Osteocyte (in vitro differentiated cells): Measurements from ENCODE around the gene RFNG. TPM values are rescaled to one million over a fixed set of nuclear protein-coding genes. Genes with fewer than 3 reads are reported as not detected.

Experiments
- DNase-seq: peaks from one replicate; pipeline ENCODE4 v3.0.0; 2021; ENCODE audit warnings: mixed read lengths; ENCODE audit not compliant: unreplicated experiment; ENCODE audit errors: extremely low spot score
- H3K27ac Mint-ChIP-seq: one replicate; pipeline ENCODE4 v1.8.0; 2021; ENCODE audit warnings: mild to moderate bottlenecking, mixed read lengths; ENCODE audit not compliant: unreplicated experiment
- H3K27me3 Mint-ChIP-seq: one replicate; pipeline ENCODE4 v1.8.0; 2021; ENCODE audit warnings: mixed read lengths; ENCODE audit not compliant: unreplicated experiment
- H3K36me3 Mint-ChIP-seq: one replicate; pipeline ENCODE4 v1.8.0; 2021; ENCODE audit warnings: mixed read lengths; ENCODE audit not compliant: unreplicated experiment
- H3K4me1 Mint-ChIP-seq: one replicate; pipeline ENCODE4 v1.8.0; 2021; ENCODE audit warnings: mixed read lengths; ENCODE audit not compliant: unreplicated experiment
- H3K4me3 Mint-ChIP-seq: one replicate; pipeline ENCODE4 v1.8.0; 2021; ENCODE audit warnings: mild to moderate bottlenecking, moderate library complexity, mixed read lengths; ENCODE audit not compliant: unreplicated experiment
- H3K9me3 Mint-ChIP-seq: one replicate; pipeline ENCODE4 v1.8.0; 2021; ENCODE audit warnings: mixed read lengths; ENCODE audit not compliant: unreplicated experiment
- total RNA-seq: library from RNA; stranded (reverse); gene quantifications from 2 replicates; pipeline ENCODE4 v1.2.1, GENCODE V29; 2021
- TF ChIP-seq, protein P1 (sequence below): fragments of 200-600 bp; sonication (generic); IDR thresholded peaks from 2 replicates; pipeline ENCODE4 v1.5.0; 2021; ENCODE audit warnings: antibody characterized with exemption, mild to moderate bottlenecking, moderate library complexity

RFNG gene
- total RNA-seq, 1 donor from 2014 or later, result 41.0 TPM

DNA sequence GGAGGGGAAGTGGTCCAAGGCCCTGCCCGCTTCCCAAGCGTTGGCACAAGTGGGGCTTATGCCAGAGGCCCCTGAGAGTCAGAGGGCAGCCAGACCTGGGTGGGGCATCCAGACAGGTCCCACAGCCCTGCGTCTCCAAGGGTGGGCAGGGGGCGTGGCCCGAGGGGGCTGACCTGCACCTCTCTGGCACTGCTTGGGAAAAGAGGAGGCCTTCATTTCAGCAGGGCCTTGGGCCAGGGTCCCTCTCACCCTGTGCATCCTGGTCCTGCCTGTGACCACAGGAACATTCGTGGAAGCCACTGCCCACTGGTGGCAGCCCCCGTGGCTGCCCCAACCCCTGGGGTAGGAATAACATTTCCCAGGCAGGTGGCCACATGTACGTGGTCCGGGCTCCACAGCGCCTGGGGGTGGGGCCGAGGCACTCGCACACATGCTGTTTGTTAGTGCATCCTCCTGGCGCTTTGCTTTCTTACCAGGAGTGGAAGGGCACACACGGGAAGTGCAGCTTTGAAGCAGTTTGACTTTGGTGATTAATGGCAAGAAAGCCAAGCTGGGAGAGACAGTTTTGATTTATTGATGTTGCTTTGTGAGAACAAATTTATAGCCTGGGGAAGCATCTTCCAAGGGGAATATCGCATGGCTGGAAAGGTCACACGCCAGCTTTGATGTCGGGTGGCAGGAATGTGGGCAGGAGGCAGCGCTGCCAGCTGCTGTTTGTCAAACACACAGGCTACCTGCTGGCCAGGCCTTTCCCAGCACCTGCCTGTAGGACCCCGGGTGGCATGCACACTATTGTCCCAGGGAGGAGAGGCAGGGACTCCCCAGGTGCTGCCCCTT lies 33.2 kb downstream of the RFNG start:
- no peak for DNase-seq
- H3K4me3 Mint-ChIP-seq, result no peak overlapping the region
- H3K9me3 Mint-ChIP-seq, result no peaks in the 10 kb centered on the region
- H3K27me3 Mint-ChIP-seq, result no peaks in the 10 kb centered on the region
- no peak overlapping the region for H3K27ac Mint-ChIP-seq
- TF ChIP-seq, protein P1, sequence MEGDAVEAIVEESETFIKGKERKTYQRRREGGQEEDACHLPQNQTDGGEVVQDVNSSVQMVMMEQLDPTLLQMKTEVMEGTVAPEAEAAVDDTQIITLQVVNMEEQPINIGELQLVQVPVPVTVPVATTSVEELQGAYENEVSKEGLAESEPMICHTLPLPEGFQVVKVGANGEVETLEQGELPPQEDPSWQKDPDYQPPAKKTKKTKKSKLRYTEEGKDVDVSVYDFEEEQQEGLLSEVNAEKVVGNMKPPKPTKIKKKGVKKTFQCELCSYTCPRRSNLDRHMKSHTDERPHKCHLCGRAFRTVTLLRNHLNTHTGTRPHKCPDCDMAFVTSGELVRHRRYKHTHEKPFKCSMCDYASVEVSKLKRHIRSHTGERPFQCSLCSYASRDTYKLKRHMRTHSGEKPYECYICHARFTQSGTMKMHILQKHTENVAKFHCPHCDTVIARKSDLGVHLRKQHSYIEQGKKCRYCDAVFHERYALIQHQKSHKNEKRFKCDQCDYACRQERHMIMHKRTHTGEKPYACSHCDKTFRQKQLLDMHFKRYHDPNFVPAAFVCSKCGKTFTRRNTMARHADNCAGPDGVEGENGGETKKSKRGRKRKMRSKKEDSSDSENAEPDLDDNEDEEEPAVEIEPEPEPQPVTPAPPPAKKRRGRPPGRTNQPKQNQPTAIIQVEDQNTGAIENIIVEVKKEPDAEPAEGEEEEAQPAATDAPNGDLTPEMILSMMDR, result no peak
- peaks cover 13% of the 10 kb centered on the region for H3K4me1 Mint-ChIP-seq
- peaks cover 5% of the 10 kb centered on the region for H3K36me3 Mint-ChIP-seq

DNA sequence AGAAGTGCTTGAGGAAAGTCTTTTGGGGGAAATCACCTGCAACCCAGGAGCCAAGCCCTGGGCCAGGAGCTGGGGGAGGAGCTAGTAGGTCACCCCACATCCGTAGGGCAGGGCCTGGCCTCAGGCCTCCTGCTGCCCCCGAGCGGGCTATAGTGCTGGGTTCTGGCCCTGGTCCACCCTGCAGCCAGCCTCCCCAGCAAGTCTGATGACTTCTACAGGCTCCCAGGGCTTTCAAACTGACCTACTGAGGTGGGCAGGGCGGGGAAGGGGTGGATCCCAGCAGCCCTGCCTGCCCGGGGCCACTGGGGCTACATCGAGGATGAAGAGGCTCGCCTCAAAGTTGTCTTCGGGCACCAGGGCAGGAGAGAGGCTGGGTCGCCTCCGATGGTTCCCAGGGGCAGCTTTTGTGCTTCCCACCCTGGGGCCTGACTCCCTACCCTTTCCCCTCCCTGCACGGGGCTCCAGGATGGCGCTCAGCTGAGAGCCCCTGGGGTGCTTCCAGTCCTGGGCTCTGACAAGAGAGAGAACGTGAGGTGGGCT lies 33.9 kb downstream of the RFNG start:
- Mint-ChIP-seq H3K27me3 (no peaks in the 10 kb centered on the region), H3K4me3 (no peak overlapping the region), H3K9me3 (no peaks in the 10 kb centered on the region), H3K27ac (no peak overlapping the region), H3K36me3 (peaks cover 5% of the 10 kb centered on the region), H3K4me1 (peaks cover 19% of the 10 kb centered on the region)
- TF ChIP-seq, protein P1, result no peak
- no peak for DNase-seq

DNA sequence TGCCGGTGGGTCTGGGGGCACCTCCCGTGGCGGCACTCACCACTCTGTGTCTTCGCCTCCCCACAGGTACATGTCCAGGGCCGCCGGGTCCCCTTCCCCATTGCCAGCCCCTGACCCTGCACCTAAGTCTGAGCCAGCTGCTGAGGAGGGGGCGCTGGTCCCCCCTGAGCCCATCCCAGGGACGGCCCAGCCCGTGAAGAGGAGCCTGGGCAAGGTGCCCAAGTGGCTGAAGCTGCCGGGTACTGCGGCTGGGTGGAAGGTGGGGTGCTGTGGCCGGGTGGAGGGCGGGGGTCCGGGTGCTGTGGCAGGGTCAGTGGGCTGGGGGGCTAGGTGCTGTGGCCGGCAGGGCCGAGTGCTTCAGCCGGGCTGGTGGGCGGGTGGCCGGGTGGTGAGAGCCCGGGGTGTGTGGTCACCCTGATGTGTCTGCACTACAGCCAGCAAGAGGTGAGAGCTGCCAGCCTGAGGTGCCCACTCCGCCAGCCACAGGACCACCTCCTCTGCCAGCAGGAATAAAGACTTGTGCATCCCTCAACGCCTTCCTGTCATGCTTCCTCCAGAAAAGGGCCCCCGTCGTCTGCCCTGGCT lies 34.6 kb downstream of the RFNG start:
- no peaks in the 10 kb centered on the region for H3K27me3 Mint-ChIP-seq
- no peak overlapping the region for H3K27ac Mint-ChIP-seq
- H3K36me3 Mint-ChIP-seq, result peaks cover 5% of the 10 kb centered on the region
- no peaks in the 10 kb centered on the region for H3K9me3 Mint-ChIP-seq
- TF ChIP-seq, protein P1, result no peak
- H3K4me3 Mint-ChIP-seq, result no peak overlapping the region
- H3K4me1 Mint-ChIP-seq, result peaks cover 18% of the 10 kb centered on the region
- no peak for DNase-seq

DNA sequence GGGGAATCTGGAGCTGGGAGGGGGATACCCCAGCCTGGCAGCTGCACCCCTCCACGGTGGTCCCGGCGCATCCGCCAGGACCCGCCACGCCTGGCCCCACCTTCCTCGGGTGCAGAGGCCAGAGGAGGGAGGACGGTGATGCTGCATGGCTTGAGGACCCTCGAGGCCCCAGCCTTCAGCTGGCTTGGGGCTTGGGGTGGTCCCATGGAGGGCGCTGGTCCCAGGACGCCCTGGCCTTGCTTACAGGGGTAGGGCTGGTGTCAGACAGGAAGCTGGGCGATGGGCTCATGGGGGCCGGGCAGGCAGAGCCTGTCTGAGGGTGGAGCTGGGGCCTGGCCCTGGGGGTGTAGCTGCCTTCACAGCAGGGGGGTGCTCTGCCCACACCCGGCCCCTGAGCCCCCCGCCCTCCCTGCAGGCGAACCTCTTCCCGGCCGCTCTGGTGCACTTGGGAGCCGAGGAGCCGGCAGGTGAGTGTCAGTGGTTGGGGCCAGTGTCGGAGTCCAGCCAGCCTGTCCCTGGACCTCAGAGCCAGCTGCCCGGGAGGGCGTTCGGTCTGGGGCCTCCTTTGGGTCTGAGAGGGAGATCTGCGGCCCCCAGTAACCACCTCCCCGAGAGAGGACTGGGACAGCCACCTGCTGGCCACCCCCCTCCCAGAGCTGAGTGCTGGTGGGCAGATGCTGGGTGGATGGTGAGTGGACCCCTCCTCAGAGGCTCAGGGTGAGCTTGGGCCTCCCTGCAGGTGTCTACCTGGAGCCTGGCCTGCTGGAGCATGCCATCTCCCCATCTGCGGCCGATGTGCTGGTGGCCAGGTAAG lies 35.3 kb downstream of the RFNG start:
- Mint-ChIP-seq H3K27me3 (no peaks in the 10 kb centered on the region), H3K9me3 (no peaks in the 10 kb centered on the region), H3K4me1 (peaks cover 11% of the 10 kb centered on the region), H3K27ac (no peak overlapping the region), H3K36me3 (peaks cover 5% of the 10 kb centered on the region), H3K4me3 (no peak overlapping the region)
- DNase-seq, result no peak
- TF ChIP-seq, protein P1, result no peak
